Kidney (tissue), 14 donors: Measurements from ENCODE around the gene DYDC2. TPM values are rescaled to one million over a fixed set of nuclear protein-coding genes. Genes with fewer than 3 reads are reported as not detected.

Experiments used
- DNase-seq, 5 donors: peaks; one replicate each; pipeline ENCODE4 v3.0.0-alpha.2; 2013 to 2020
- FAIRE-seq: peaks from 2 replicates; lab custom pipeline; 2012; peaks lifted over from hg19 to GRCh38; lab: Jason Lieb, UNC
- H3K27ac ChIP-seq, 2 donors: one replicate each; pipeline ENCODE4 v1.7.0; 2013; ENCODE audit warnings: low read depth in 2 of 2, low read length in 2 of 2, inconsistent platforms in 1 of 2
- H3K27me3 ChIP-seq: one replicate; pipeline ENCODE4 v1.7.1; 2013; ENCODE audit warnings: low read length, inconsistent platforms; ENCODE audit not compliant: control insufficient read depth, insufficient read depth
- H3K36me3 ChIP-seq, 3 donors: one replicate each; pipeline versions ENCODE4 v1.7.0 to v1.7.1; 2013; ENCODE audit warnings: low read length in 3 of 3, control low read depth in 1 of 3, inconsistent platforms in 1 of 3; ENCODE audit not compliant: insufficient read depth in 3 of 3, control insufficient read depth in 2 of 3
- H3K4me1 ChIP-seq, 3 donors: one replicate each; pipeline versions ENCODE4 v1.7.0 to v1.7.1; 2013; ENCODE audit warnings: low read length in 3 of 3, inconsistent platforms in 1 of 3, low read depth in 1 of 3; ENCODE audit not compliant: control insufficient read depth in 2 of 3, insufficient read depth in 2 of 3
- H3K4me3 ChIP-seq, 3 donors: one replicate each; pipeline versions ENCODE4 v1.7.0 to v1.8.1; 2013; ENCODE audit warnings: low read length in 3 of 3, control low read depth in 1 of 3, inconsistent platforms in 1 of 3
- H3K9ac ChIP-seq, 3 donors: one replicate each; pipeline versions ENCODE4 v1.7.0 to v1.7.1; 2013; ENCODE audit warnings: low read length in 3 of 3, control low read depth in 1 of 3, inconsistent platforms in 1 of 3
- H3K9me3 ChIP-seq, 3 donors: one replicate each; pipeline versions ENCODE4 v1.7.0 to v1.7.1; 2013; ENCODE audit warnings: low read length in 3 of 3, control low read depth in 1 of 3, inconsistent platforms in 1 of 3; ENCODE audit not compliant: control insufficient read depth in 2 of 3, insufficient read depth in 1 of 3
- CTCF ChIP-seq: IDR thresholded peaks from 3 replicates; pipeline ENCODE4 v1.5.1; 2012; ENCODE audit warnings: mild to moderate bottlenecking, moderate library complexity, borderline replicate concordance; ENCODE audit not compliant: insufficient read depth; ENCODE audit errors: extremely low read depth
- intact Hi-C: fragments of 100-400 bp; cut with DNase I; formaldehyde crosslinking; loops from one replicate; pipeline ENCODE4 v1.11.1; 2022
- polyA plus RNA-seq: library from polyadenylated mRNA; stranded (reverse); fragments of 350-450 nt; fragmentation: Illumina TruSeq; extraction: RNeasy Lipid Tissue Mini Kit (QIAGEN cat#74804); gene quantifications from one replicate; pipeline ENCODE4 v1.2.3, GENCODE V29; 2014; ENCODE audit warnings: low read depth, low replicate concordance; ENCODE audit not compliant: insufficient read depth
- total RNA-seq: library from RNA; stranded (reverse); fragmentation: NEBNext Ultra II Directional; extraction: Animal tissue kit (Norgen Biotek cat#: 25700); gene quantifications from one replicate; pipeline ENCODE4 v1.2.1, GENCODE V29; 2021
- donor health status: control.
- donor health status: control.
- donor health status: control.
- donor health status: control.
- donor health status: control.
- donor health status: DM: yes; HTN: yes; CAD: no.
- donor health status: Normal renal cell carcinoma (clear cell type).

Gene DYDC2
- total and polyA plus RNA-seq, 2 donors from 2014 or later = 0.22 to 0.57 TPM

DNA sequence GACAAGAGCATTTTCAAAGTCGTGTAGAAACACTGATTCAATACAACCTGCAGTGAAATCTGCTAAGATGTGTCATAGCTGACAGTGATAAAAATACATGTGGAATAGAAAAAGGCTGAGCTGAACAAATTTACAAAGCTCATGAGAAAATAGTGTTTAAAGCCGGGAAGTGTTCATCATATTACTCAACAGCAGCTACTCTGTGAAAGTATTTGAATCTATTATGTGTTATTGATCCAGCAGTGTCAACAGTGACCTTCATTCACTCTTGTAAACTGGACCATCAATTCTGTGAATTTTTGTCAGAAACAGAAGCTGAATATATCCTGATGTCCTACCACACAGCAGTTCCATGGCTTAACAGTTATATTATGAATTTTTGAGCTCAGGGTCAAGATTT is 11.7 kb upstream of the DYDC2 start:
- no peaks in the 10 kb centered on the region for H3K9me3 ChIP-seq
- TF ChIP-seq CTCF = no peak
- FAIRE-seq (no peak), DNase-seq (no peak)
- no peaks in the 10 kb centered on the region for H3K27me3 ChIP-seq
- H3K27ac ChIP-seq = no peak overlapping the region
- no peak overlapping the region for H3K9ac ChIP-seq
- H3K4me1 ChIP-seq = no peaks in the 10 kb centered on the region
- no peaks in the 10 kb centered on the region for H3K36me3 ChIP-seq
- no peak overlapping the region for H3K4me3 ChIP-seq
- intact Hi-C loops = no loop called here

GRCh38 chr10:80350251-80350650 is 6.3 kb upstream of the DYDC2 start:
- Histone ChIP-seq H3K27ac (no peak overlapping the region), H3K4me3 (no peak overlapping the region), H3K9me3 (no peaks in the 10 kb centered on the region), H3K27me3 (no peaks in the 10 kb centered on the region), H3K4me1 (no peaks in the 10 kb centered on the region), H3K9ac (no peak overlapping the region), H3K36me3 (no peaks in the 10 kb centered on the region)
- intact Hi-C loops = no loop called here
- FAIRE-seq = no peak
- no peak for DNase-seq
- TF ChIP-seq CTCF = no peak

GRCh38 chr10:80351220-80351619 is 5.4 kb upstream of the DYDC2 start:
- DNase-seq (no peak), FAIRE-seq (no peak)
- Histone ChIP-seq H3K27ac (no peak overlapping the region), H3K36me3 (no peaks in the 10 kb centered on the region), H3K4me1 (no peaks in the 10 kb centered on the region), H3K9me3 (no peaks in the 10 kb centered on the region), H3K27me3 (no peaks in the 10 kb centered on the region), H3K4me3 (no peak overlapping the region), H3K9ac (no peak overlapping the region)
- intact Hi-C loops = no loop called here
- no peak for TF ChIP-seq CTCF
